Measurements from ENCODE around the gene UBE2C. TPM values are rescaled to one million over a fixed set of nuclear protein-coding genes. Genes with fewer than 3 reads are reported as not detected.

The UBE2C gene
- total RNA-seq, 1 experiment from 2014 or later, result 268 TPM

- Histone ChIP-seq H3K9me3 (ENCODE audit: control insufficient read depth, low read depth, low read length) (no peaks in the 10 kb centered on the region), H3K14ac (ENCODE audit: insufficient read depth, low read length) (no peak overlapping the region), H4K5ac (ENCODE audit: insufficient read length, low read depth, low read length) (no peak overlapping the region), H4K8ac (replicated peaks; ENCODE audit: insufficient read length, low read depth, low read length) (no peak overlapping the region), H4K91ac (ENCODE audit: insufficient read length, low read depth, low read length) (no peak overlapping the region), H2BK20ac (ENCODE audit: low read depth, low read length, poor library complexity, severe bottlenecking) (no peak overlapping the region), H3K56ac (ENCODE audit: insufficient read length, low read depth, low read length) (no peak overlapping the region), H2BK120ac (ENCODE audit: low read depth, low read length, poor library complexity, severe bottlenecking) (no peak overlapping the region), H4K20me1 (ENCODE audit: control insufficient read depth, insufficient read depth, insufficient read length) (no peaks in the 10 kb centered on the region), H3K27me3 (ENCODE audit: insufficient read depth, low read length) (no peaks in the 10 kb centered on the region), H3K27ac (ENCODE audit: insufficient read length, low read depth, low read length) (no peak overlapping the region), H2AK5ac (ENCODE audit: insufficient read length, low read length) (no peak overlapping the region), H3K4me1 (ENCODE audit: insufficient read depth, low read length) (no peaks in the 10 kb centered on the region), H3K23me2 (ENCODE audit: insufficient read length, low read depth, low read length, poor library complexity, severe bottlenecking) (no peaks in the 10 kb centered on the region), H3K18ac (ENCODE audit: insufficient read length, low read depth, low read length) (no peak overlapping the region), H3K9ac (ENCODE audit: extremely low read depth, insufficient read length, low read length) (no peak overlapping the region), H3K79me1 (ENCODE audit: insufficient read depth, low read depth, low read length, poor library complexity, severe bottlenecking) (no peaks in the 10 kb centered on the region), H2BK12ac (ENCODE audit: insufficient read length, low read depth, low read length) (no peak overlapping the region), H3T11ph (ENCODE audit: low read length) (no peak overlapping the region), H3K4ac (ENCODE audit: low read depth, low read length) (no peak overlapping the region), H3K23ac (ENCODE audit: insufficient read length, low read depth, low read length) (no peak overlapping the region), H2AFZ (ENCODE audit: low read length) (no peak overlapping the region), H3K4me2 (ENCODE audit: insufficient read depth, insufficient read length, low read length) (no peak overlapping the region), H2BK5ac (ENCODE audit: insufficient read length, low read length) (no peak overlapping the region), H3K79me2 (ENCODE audit: insufficient read depth, low read length) (no peaks in the 10 kb centered on the region), H2BK15ac (ENCODE audit: low read depth, low read length) (no peak overlapping the region)
- no peak for TF ChIP-seq CTCF (conservative IDR thresholded peaks at IDR 0.05)
- H3K9me3 Mint-ChIP-seq, result no peaks in the 10 kb centered on the region; a peak in 1 of 5 replicates
- peaks cover 3% of the 10 kb centered on the region for H3K27me3 Mint-ChIP-seq (ENCODE audit: low read depth)
- no peak for DNase-seq
- no peaks in the 10 kb centered on the region for H3K36me3 Mint-ChIP-seq (ENCODE audit: insufficient read depth in 1 of 3, low read depth in 3 of 3)
- WGBS (ENCODE audit: extremely low coverage, insufficient read length, low lambda C conversion rate), result no CpG with 5 or more reads among the region's 4 CpGs
- H3K4me1 Mint-ChIP-seq, result no peaks in the 10 kb centered on the region
- no peak overlapping the region for H3K4me3 Mint-ChIP-seq
- H3K27ac Mint-ChIP-seq, result no peak overlapping the region
Measured at GRCh38 chr20:45782890-45783289, 29.6 kb upstream of the UBE2C start.
